ENCODE measurements around the gene MAP3K14.
"Not testable (repeated sequence)": the region's sequence is repeated elsewhere in the genome, so short reads cannot be mapped to it uniquely, and the experiment has no call there.

Gene MAP3K14

GRCh38 chr17:45316434-45317110, at the start of gene MAP3K14:
TSS of gene MAP3K14 (minus strand) at chr17:45317020. CDS start at chr17:45290745, 26,275 bp downstream.
- peak; percentile 71 for DNase-seq

- DNase-seq: no peak
Observed at GRCh38 chr17:45366049-45366448, 49.2 kb upstream of the MAP3K14 start.

GRCh38 chr17:45364531-45365390, 47.9 kb upstream of the MAP3K14 start:
- peak; percentile 20 for DNase-seq

- no peak for DNase-seq
Observed at GRCh38 chr17:45363498-45363897, 46.7 kb upstream of the MAP3K14 start.

- DNase-seq: no peak
Observed at GRCh38 chr17:45361976-45362375, 45.2 kb upstream of the MAP3K14 start.

- DNase-seq: no peak
Observed at GRCh38 chr17:45361451-45361850, 44.6 kb upstream of the MAP3K14 start.

GRCh38 chr17:45357364-45357997, 40.7 kb upstream of the MAP3K14 start:
- no peak for DNase-seq

GRCh38 chr17:45355087-45355486, 38.3 kb upstream of the MAP3K14 start:
- DNase-seq: no peak

- no peak for DNase-seq
Observed at GRCh38 chr17:45353043-45353442, 36.2 kb upstream of the MAP3K14 start.

GRCh38 chr17:45351831-45352230, 35.0 kb upstream of the MAP3K14 start:
- no peak for DNase-seq

- DNase-seq: no peak
Observed at GRCh38 chr17:45347444-45347843, 30.6 kb upstream of the MAP3K14 start.

GRCh38 chr17:45346216-45347015, 29.6 kb upstream of the MAP3K14 start:
- DNase-seq: no peak

GRCh38 chr17:45345554-45346215, 28.9 kb upstream of the MAP3K14 start:
- DNase-seq: no peak

- no peak for DNase-seq
Observed at GRCh38 chr17:45345246-45345553, 28.4 kb upstream of the MAP3K14 start.

- not testable (repeated sequence) for DNase-seq
Observed at GRCh38 chr17:45343967-45344664, 27.3 kb upstream of the MAP3K14 start.

GRCh38 chr17:45342871-45343526, 26.2 kb upstream of the MAP3K14 start:
- DNase-seq: no peak

GRCh38 chr17:45342306-45342705, 25.5 kb upstream of the MAP3K14 start:
- DNase-seq: no peak

- no peak for DNase-seq
Observed at GRCh38 chr17:45341533-45342158, 24.8 kb upstream of the MAP3K14 start.

GRCh38 chr17:45339646-45340605, 23.1 kb upstream of the MAP3K14 start:
- DNase-seq: no peak

Measured in NCI-H1092 (cell line).